Thoracic aorta (tissue), 2 donors: ENCODE data around the gene NDST4. TPM values are rescaled to one million over a fixed set of nuclear protein-coding genes. Genes with fewer than 3 reads are reported as not detected.

Experiments used
- ATAC-seq: fragments of 150-250 bp; one replicate; pipeline ENCODE4 v1.8.0; 2017; ENCODE audit warnings: low read depth; ENCODE audit not compliant: insufficient number of reproducible peaks, low FRiP score
- DNase-seq: peaks from one replicate; pipeline ENCODE4 v3.0.0-alpha.2; 2020; ENCODE audit warnings: low spot score
- H3K27ac ChIP-seq, 2 donors: fragments of 200-600 bp; sonication (generic); 1 replicate in 1 of 2; 2 replicates in 1 of 2; pipeline ENCODE4 v1.5.1; 2016; ENCODE audit warnings: mild to moderate bottlenecking in 2 of 2, moderate library complexity in 2 of 2
- H3K27me3 ChIP-seq: fragments of 200-600 bp; sonication (generic); replicated peaks from 2 replicates; pipeline ENCODE4 v1.6.0; 2016; ENCODE audit warnings: mild to moderate bottlenecking; ENCODE audit not compliant: insufficient read depth
- H3K36me3 ChIP-seq: fragments of 200-600 bp; sonication (generic); one replicate; pipeline ENCODE4 v1.5.1; 2016
- H3K4me1 ChIP-seq, 2 donors: fragments of 200-600 bp; sonication (generic); 1 replicate in 1 of 2; 2 replicates in 1 of 2; pipeline versions ENCODE4 v1.5.1 to v1.6.0; 2016; ENCODE audit warnings: low read depth in 2 of 2, mild to moderate bottlenecking in 1 of 2; ENCODE audit not compliant: control insufficient read depth in 1 of 2
- H3K4me3 ChIP-seq: fragments of 200-600 bp; sonication (generic); 2 replicates; pipeline ENCODE4 v1.5.1; 2016; ENCODE audit warnings: mild to moderate bottlenecking
- H3K9me3 ChIP-seq: fragments of 200-600 bp; sonication (generic); 2 replicates; pipeline ENCODE4 v1.5.1; 2016
- CTCF ChIP-seq: fragments of 200-600 bp; sonication (generic); IDR thresholded peaks from one replicate; pipeline ENCODE4 v1.5.1; 2019; ENCODE audit warnings: antibody characterized with exemption
- total RNA-seq, 2 donors: library from RNA; depleted of rRNA; stranded (reverse); fragments of >200 nt; gene quantifications; one replicate each; pipeline versions ENCODE4 v1.1.0 to v1.2.3, GENCODE V29; 2016

Gene NDST4
- total RNA-seq, 2 donors from 2014 or later, result not detected

GRCh38 chr4:114890773-114891172 lies 222.6 kb downstream of the NDST4 start:
- DNase-seq (no peak), ATAC-seq (no peak)
- Histone ChIP-seq H3K9me3 (no peaks in the 10 kb centered on the region), H3K4me1 (no peaks in the 10 kb centered on the region), H3K4me3 (no peak overlapping the region), H3K27ac (no peak overlapping the region), H3K36me3 (no peaks in the 10 kb centered on the region), H3K27me3 (no peaks in the 10 kb centered on the region)
- TF ChIP-seq CTCF, result no peak

- TF ChIP-seq CTCF, result no peak
- Histone ChIP-seq H3K4me3 (no peak overlapping the region), H3K36me3 (no peaks in the 10 kb centered on the region), H3K27ac (no peak overlapping the region), H3K27me3 (no peaks in the 10 kb centered on the region), H3K4me1 (no peaks in the 10 kb centered on the region), H3K9me3 (no peaks in the 10 kb centered on the region)
- DNase-seq (no peak), ATAC-seq (no peak)
These were observed 226.7 kb downstream of the NDST4 start for GRCh38 chr4:114886761-114887160.

GRCh38 chr4:114883641-114884040 lies 229.8 kb downstream of the NDST4 start:
- H3K27ac ChIP-seq, result no peak overlapping the region
- H3K4me1 ChIP-seq, result no peaks in the 10 kb centered on the region
- no peaks in the 10 kb centered on the region for H3K9me3 ChIP-seq
- no peaks in the 10 kb centered on the region for H3K36me3 ChIP-seq
- no peak for DNase-seq
- ATAC-seq, result no peak
- TF ChIP-seq CTCF, result no peak
- H3K4me3 ChIP-seq, result no peak overlapping the region
- no peaks in the 10 kb centered on the region for H3K27me3 ChIP-seq

GRCh38 chr4:114879916-114880669 lies 233.3 kb downstream of the NDST4 start:
- no peaks in the 10 kb centered on the region for H3K36me3 ChIP-seq
- no peaks in the 10 kb centered on the region for H3K27me3 ChIP-seq
- DNase-seq (no peak), ATAC-seq (no peak)
- H3K9me3 ChIP-seq, result no peaks in the 10 kb centered on the region
- H3K4me1 ChIP-seq, result peaks cover 8 to 19% of the 10 kb centered on the region in 2 donors
- no peak for TF ChIP-seq CTCF
- H3K4me3 ChIP-seq, result no peak overlapping the region
- H3K27ac ChIP-seq, result no peak overlapping the region

GRCh38 chr4:114875630-114876029 lies 237.8 kb downstream of the NDST4 start:
- H3K27me3 ChIP-seq, result no peaks in the 10 kb centered on the region
- no peak for ATAC-seq
- peaks cover 11 to 19% of the 10 kb centered on the region in 2 donors for H3K4me1 ChIP-seq
- H3K9me3 ChIP-seq, result no peaks in the 10 kb centered on the region
- DNase-seq, result no peak
- H3K4me3 ChIP-seq, result no peak overlapping the region
- no peak for TF ChIP-seq CTCF
- H3K27ac ChIP-seq, result no peak overlapping the region
- no peaks in the 10 kb centered on the region for H3K36me3 ChIP-seq
